ENCODE results near the gene FAM98C.
"Not testable (repeated sequence)": the region's sequence is repeated elsewhere in the genome, so short reads cannot be mapped to it uniquely, and the experiment has no call there.

Gene FAM98C

GRCh38 chr19:38402967-38403674 lies at the start of gene FAM98C:
FAM98C (plus strand) TSS chr19:38403093; CDS start chr19:38403154, 61 bp downstream.
- DNase-seq, result peak; percentile 98 to 99

- DNase-seq, result no peak
Observed at GRCh38 chr19:38355728-38356725, 46.9 kb upstream of the FAM98C start.

GRCh38 chr19:38358071-38358470 lies 44.8 kb upstream of the FAM98C start:
- DNase-seq, result no peak

- no peak for DNase-seq
Observed at GRCh38 chr19:38359242-38360021, 43.5 kb upstream of the FAM98C start.

- DNase-seq, result no peak
Observed at GRCh38 chr19:38360351-38360750, 42.5 kb upstream of the FAM98C start.

- no peak for DNase-seq
Observed at GRCh38 chr19:38360839-38361631, 41.9 kb upstream of the FAM98C start.

GRCh38 chr19:38361633-38362075 lies 41.2 kb upstream of the FAM98C start:
- DNase-seq, result peak; percentile 56 to 71

GRCh38 chr19:38362076-38362945 lies 40.6 kb upstream of the FAM98C start:
- peak; percentile 68 to 80 for DNase-seq

- not testable (repeated sequence) for DNase-seq
Observed at GRCh38 chr19:38362946-38363688, 39.8 kb upstream of the FAM98C start.

- no peak for DNase-seq
Observed at GRCh38 chr19:38367041-38367440, 35.9 kb upstream of the FAM98C start.

GRCh38 chr19:38369584-38369983 lies 33.3 kb upstream of the FAM98C start:
- no peak for DNase-seq

GRCh38 chr19:38370299-38370698 lies 32.6 kb upstream of the FAM98C start:
- no peak for DNase-seq

- DNase-seq, result no peak
Observed at GRCh38 chr19:38371081-38371480, 31.8 kb upstream of the FAM98C start.

GRCh38 chr19:38373907-38374331 lies 29.0 kb upstream of the FAM98C start:
- DNase-seq, result no peak

- DNase-seq, result peak; percentile 99 to 100
Observed at GRCh38 chr19:38374332-38375097, 28.4 kb upstream of the FAM98C start, which contains the start of gene PSMD8. PSMD8 (plus strand) TSS chr19:38374571; CDS start chr19:38374602, 31 bp downstream.

- no peak for DNase-seq
Observed at GRCh38 chr19:38375098-38375493, 27.8 kb upstream of the FAM98C start.

GRCh38 chr19:38375748-38376147 lies 27.1 kb upstream of the FAM98C start:
- no peak for DNase-seq

- DNase-seq, result no peak
Observed at GRCh38 chr19:38376576-38376975, 26.3 kb upstream of the FAM98C start.

- no peak for DNase-seq
Observed at GRCh38 chr19:38377052-38377451, 25.8 kb upstream of the FAM98C start.

Data from CD4-positive, alpha-beta T cell treated with Interferon alpha-2 for 1 hour (primary cell).